ENCODE measurements around the gene HSPH1.
"Not testable (repeated sequence)": the region's sequence is repeated elsewhere in the genome, so short reads cannot be mapped to it uniquely, and the experiment has no call there.

The HSPH1 gene

DNA sequence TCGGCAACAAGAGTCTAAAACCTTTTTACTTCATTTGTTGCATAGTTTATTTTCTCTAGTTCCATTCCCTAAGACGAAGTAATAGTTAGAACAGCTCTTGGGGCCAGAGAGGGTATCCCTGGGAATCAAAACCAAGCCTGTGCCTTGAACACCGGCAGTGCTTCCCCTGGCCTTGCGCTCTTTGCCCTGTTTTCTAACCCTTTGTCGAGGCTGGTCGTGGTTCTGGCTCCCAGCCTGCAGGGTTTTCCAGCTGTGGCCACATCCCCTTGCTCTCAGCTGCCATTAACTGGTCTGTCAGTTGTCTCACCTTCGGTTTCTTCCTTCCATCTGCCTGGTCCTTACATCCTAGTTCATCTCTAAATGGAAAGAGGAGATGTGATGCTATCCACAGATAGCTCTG lies 61.0 kb downstream of the HSPH1 start:
- H4K20me1 ChIP-seq (ENCODE audit: insufficient read depth, low read length): no peaks in the 10 kb centered on the region
- H3K9me2 ChIP-seq (replicated peaks; ENCODE audit: insufficient read depth, low read length): no peaks in the 10 kb centered on the region
- H2AFZ ChIP-seq (ENCODE audit: low read length): no peak overlapping the region
- no peaks in the 10 kb centered on the region for H3K4me1 ChIP-seq (ENCODE audit: low read length)
- H3K4me3 ChIP-seq (ENCODE audit: low read length): no peak overlapping the region
- H3K36me3 ChIP-seq (replicated peaks; ENCODE audit: insufficient read depth, low read length): no peaks in the 10 kb centered on the region
- no peak for DNase-seq
- no peaks in the 10 kb centered on the region for H3F3A ChIP-seq (ENCODE audit: insufficient read depth, low read length)
- TF ChIP-seq EZH2 (optimal IDR thresholded peaks at IDR 0.05; ENCODE audit: low read depth, low read length) (no peak), EZH2phosphoT487 (IDR thresholded peaks at IDR 0.05; ENCODE audit: low read length) (no peak)
- H3K9ac ChIP-seq (ENCODE audit: low read length): no peak overlapping the region
- H3K9me3 ChIP-seq (replicated peaks; ENCODE audit: insufficient read depth, low read length): no peaks in the 10 kb centered on the region
- no peaks in the 10 kb centered on the region for H3K79me2 ChIP-seq (ENCODE audit: low read length)
- H3K4me2 ChIP-seq (ENCODE audit: low read depth, low read length): no peak overlapping the region
- H3K27ac ChIP-seq (ENCODE audit: low read length): no peak overlapping the region
- H3K27me3 ChIP-seq (replicated peaks; ENCODE audit: insufficient read depth, low read length): no peaks in the 10 kb centered on the region

DNA sequence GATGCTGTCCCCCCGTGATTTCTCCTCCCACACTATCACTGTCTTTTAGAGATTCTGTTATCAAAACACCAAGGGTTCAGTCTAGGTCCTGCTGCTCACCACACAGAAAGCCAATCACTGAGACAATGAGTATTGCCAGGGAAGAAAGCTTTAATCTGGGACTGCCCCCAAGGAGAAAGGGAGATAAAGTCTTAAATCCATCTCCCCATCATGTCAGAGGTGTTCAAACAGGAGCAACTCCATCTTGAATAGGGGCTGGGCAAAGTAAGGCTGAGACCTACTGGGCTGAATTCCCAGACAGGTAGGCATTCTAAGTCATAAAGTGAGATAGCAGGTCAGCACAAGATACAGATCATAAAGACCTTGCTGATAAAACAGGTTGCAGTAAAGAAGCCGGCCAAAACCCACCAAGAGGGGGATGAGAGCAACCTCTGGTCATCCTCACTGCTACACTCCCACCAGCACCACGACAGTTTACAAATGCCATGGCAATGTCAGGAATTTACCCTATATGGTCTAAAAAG lies 63.7 kb downstream of the HSPH1 start:
- not testable (repeated sequence) for H3K9me2 ChIP-seq (replicated peaks; ENCODE audit: insufficient read depth, low read length); H4K20me1 ChIP-seq (ENCODE audit: insufficient read depth, low read length); H3K9me3 ChIP-seq (replicated peaks; ENCODE audit: insufficient read depth, low read length); H3K27ac ChIP-seq (ENCODE audit: low read length); H3F3A ChIP-seq (ENCODE audit: insufficient read depth, low read length); DNase-seq; H2AFZ ChIP-seq (ENCODE audit: low read length); H3K36me3 ChIP-seq (replicated peaks; ENCODE audit: insufficient read depth, low read length); H3K79me2 ChIP-seq (ENCODE audit: low read length); H3K4me2 ChIP-seq (ENCODE audit: low read depth, low read length); H3K27me3 ChIP-seq (replicated peaks; ENCODE audit: insufficient read depth, low read length); H3K4me3 ChIP-seq (ENCODE audit: low read length); H3K4me1 ChIP-seq (ENCODE audit: low read length); H3K9ac ChIP-seq (ENCODE audit: low read length)

- Histone ChIP-seq H3K4me3 (ENCODE audit: low read length) (no peak overlapping the region), H3K4me2 (ENCODE audit: low read depth, low read length) (no peak overlapping the region), H3K27me3 (replicated peaks; ENCODE audit: insufficient read depth, low read length) (no peaks in the 10 kb centered on the region), H3K36me3 (replicated peaks; ENCODE audit: insufficient read depth, low read length) (no peaks in the 10 kb centered on the region), H3K9me2 (replicated peaks; ENCODE audit: insufficient read depth, low read length) (no peaks in the 10 kb centered on the region), H2AFZ (ENCODE audit: low read length) (no peak overlapping the region), H3K9me3 (replicated peaks; ENCODE audit: insufficient read depth, low read length) (no peaks in the 10 kb centered on the region), H3F3A (ENCODE audit: insufficient read depth, low read length) (no peaks in the 10 kb centered on the region), H3K79me2 (ENCODE audit: low read length) (no peaks in the 10 kb centered on the region), H3K9ac (ENCODE audit: low read length) (no peak overlapping the region), H3K27ac (ENCODE audit: low read length) (no peak overlapping the region), H3K4me1 (ENCODE audit: low read length) (no peaks in the 10 kb centered on the region), H4K20me1 (ENCODE audit: insufficient read depth, low read length) (no peaks in the 10 kb centered on the region)
- no peak for DNase-seq
- TF ChIP-seq CTCF (IDR thresholded peaks at IDR 0.05; ENCODE audit: low read length): no peak
- TF ChIP-seq EZH2phosphoT487 (IDR thresholded peaks at IDR 0.05; ENCODE audit: low read length): no peak
- no peak for TF ChIP-seq EZH2 (optimal IDR thresholded peaks at IDR 0.05; ENCODE audit: low read depth, low read length)
Observed at GRCh38 chr13:31096654-31097302, 64.9 kb downstream of the HSPH1 start.

GRCh38 chr13:31094331-31095015 lies 67.2 kb downstream of the HSPH1 start:
- no peak overlapping the region for H3K4me2 ChIP-seq (ENCODE audit: low read depth, low read length)
- H2AFZ ChIP-seq (ENCODE audit: low read length): no peak overlapping the region

More at GRCh38 chr13:31094331-31095015, 67.2 kb downstream of the HSPH1 start:
- Histone ChIP-seq H3K9me3 (replicated peaks; ENCODE audit: insufficient read depth, low read length) (no peaks in the 10 kb centered on the region), H3K9ac (ENCODE audit: low read length) (no peak overlapping the region), H4K20me1 (ENCODE audit: insufficient read depth, low read length) (no peaks in the 10 kb centered on the region), H3K9me2 (replicated peaks; ENCODE audit: insufficient read depth, low read length) (no peaks in the 10 kb centered on the region), H3F3A (ENCODE audit: insufficient read depth, low read length) (no peaks in the 10 kb centered on the region), H3K36me3 (replicated peaks; ENCODE audit: insufficient read depth, low read length) (no peaks in the 10 kb centered on the region), H3K79me2 (ENCODE audit: low read length) (no peaks in the 10 kb centered on the region), H3K27ac (ENCODE audit: low read length) (no peak overlapping the region), H3K4me3 (ENCODE audit: low read length) (no peak overlapping the region), H3K27me3 (replicated peaks; ENCODE audit: insufficient read depth, low read length) (no peaks in the 10 kb centered on the region), H3K4me1 (ENCODE audit: low read length) (no peaks in the 10 kb centered on the region)
- no peak for DNase-seq
- TF ChIP-seq CTCF (IDR thresholded peaks at IDR 0.05; ENCODE audit: low read length) (no peak), EZH2phosphoT487 (IDR thresholded peaks at IDR 0.05; ENCODE audit: low read length) (no peak), EZH2 (optimal IDR thresholded peaks at IDR 0.05; ENCODE audit: low read depth, low read length) (no peak)
